GM12878 (cell line): ENCODE data around the gene GABBR2. TPM values are rescaled to one million over a fixed set of nuclear protein-coding genes. Genes with fewer than 3 reads are reported as not detected.

ENCODE experiments used
- ATAC-seq: fragments of 200-7000 bp; cut with Tn5 transposase; 3 replicates; pipeline ENCODE4 v1.9.1; 2020; ENCODE audit warnings: mild to moderate bottlenecking, moderate library complexity
- BruUV-seq: library from RNA; stranded (reverse); fragments of 400-500 nt; replicated peaks from 2 replicates; lab custom pipeline; 2021; lab: Mats Ljungman, UMichigan
- CTCF ChIA-PET: fragments of 300-600 bp; sonication (Branson Sonifier 250); formaldehyde crosslinking; extraction: SDS; loops from one replicate; lab custom pipeline; 2021; ENCODE audit warnings: inconsistent platforms; lab: Yijun Ruan, JAX
- POLR2A ChIA-PET: fragments of 350-600 bp; formaldehyde crosslinking; extraction: SDS; loops from one replicate; lab custom pipeline; 2021; ENCODE audit warnings: inconsistent platforms; lab: Charles Lee
- RAD21 ChIA-PET: fragments of 300-600 bp; sonication (Branson Sonifier 250); formaldehyde crosslinking; loops from one replicate; lab custom pipeline; 2023; ENCODE audit warnings: antibody characterized with exemption; ENCODE audit not compliant: unreplicated experiment; lab: Charles Lee
- SMC1A ChIA-PET: fragments of 300-600 bp; sonication (Branson Sonifier 250); formaldehyde crosslinking; loops from one replicate; lab custom pipeline; 2023; ENCODE audit not compliant: unreplicated experiment, uncharacterized antibody; lab: Charles Lee
- DNase-seq: peaks from one replicate; pipeline ENCODE4 v3.0.0-alpha.2; 2011; ENCODE audit warnings: low read depth, low spot score
- FAIRE-seq: peaks from 3 replicates; lab custom pipeline; 2011; peaks lifted over from hg19 to GRCh38; lab: Jason Lieb, UNC
- H2AFZ ChIP-seq: 2 replicates; pipeline ENCODE4 v1.6.0; 2011; ENCODE audit warnings: low read depth, low read length, control low read depth; ENCODE audit not compliant: control insufficient read depth
- H3K27ac ChIP-seq: 2 replicates; pipeline ENCODE4 v1.5.1; 2011; ENCODE audit warnings: control low read depth; ENCODE audit not compliant: control insufficient read depth, insufficient read depth
- H3K27me3 ChIP-seq, 2 experiments: replicated peaks in 1 of 2; 2 replicates each; pipeline versions ENCODE4 v1.6.0 to v1.6.1; 2011; ENCODE audit warnings: low read length in 1 of 2; ENCODE audit not compliant: control insufficient read depth in 2 of 2, insufficient read depth in 2 of 2
- H3K36me3 ChIP-seq, 2 experiments: 2 replicates each; pipeline ENCODE4 v1.5.1; 2011; ENCODE audit warnings: low read length in 1 of 2; ENCODE audit not compliant: control insufficient read depth in 2 of 2, insufficient read depth in 2 of 2
- H3K4me1 ChIP-seq: 2 replicates; pipeline ENCODE4 v1.6.1; 2011; ENCODE audit warnings: mild to moderate bottlenecking, low read length, moderate library complexity, mixed read lengths; ENCODE audit not compliant: control insufficient read depth, insufficient read depth
- H3K4me2 ChIP-seq: 2 replicates; pipeline ENCODE4 v1.6.0; 2011; ENCODE audit warnings: control low read depth; ENCODE audit not compliant: control insufficient read depth, insufficient read depth
- H3K4me3 ChIP-seq: fragments of 200-600 bp; sonication (generic); 2 replicates; pipeline ENCODE4 v1.5.1; 2016
- H3K79me2 ChIP-seq: 2 replicates; pipeline ENCODE4 v1.6.0; 2011; ENCODE audit warnings: low read length; ENCODE audit not compliant: control insufficient read depth, insufficient read depth
- H3K9ac ChIP-seq: 2 replicates; pipeline ENCODE4 v1.8.0; 2011; ENCODE audit warnings: low read length, control low read depth, mixed read lengths; ENCODE audit not compliant: control insufficient read depth, insufficient read depth
- H3K9me3 ChIP-seq: replicated peaks from 3 replicates; pipeline ENCODE4 v1.5.1; 2011; ENCODE audit warnings: mild to moderate bottlenecking, low read length; ENCODE audit not compliant: control insufficient read depth, insufficient read depth
- H4K20me1 ChIP-seq: 2 replicates; pipeline ENCODE4 v1.6.0; 2011; ENCODE audit not compliant: control insufficient read depth, insufficient read depth
- CBX3 ChIP-seq: fragments of 200-600 bp; sonication (generic); IDR thresholded peaks from 2 replicates; pipeline ENCODE4 v1.6.1; 2016; ENCODE audit warnings: low read depth, borderline replicate concordance
- CEBPB ChIP-seq, 2 experiments: fragments of 150-350 bp in 1 of 2; IDR thresholded peaks; 2 replicates each; pipeline ENCODE4 v1.6.1; 2012 to 2014; ENCODE audit warnings: low read depth in 2 of 2, low read length in 2 of 2, borderline replicate concordance in 1 of 2, inconsistent platforms in 1 of 2
- CEBPZ ChIP-seq: fragments of 150-350 bp; IDR thresholded peaks from 2 replicates; pipeline ENCODE4 v1.6.1; 2016; ENCODE audit warnings: low read depth, low read length
- GABPA ChIP-seq: IDR thresholded peaks from 2 replicates; pipeline ENCODE4 v1.6.1; 2014; ENCODE audit warnings: antibody characterized with exemption, low read depth, mild to moderate bottlenecking, inconsistent platforms
- HDAC2 ChIP-seq: fragments of 200-600 bp; sonication (generic); IDR thresholded peaks from 2 replicates; pipeline ENCODE4 v1.6.1; 2017
- PAX5 ChIP-seq: IDR thresholded peaks from 2 replicates; pipeline ENCODE4 v1.6.1; 2011; ENCODE audit warnings: low read depth, low read length, borderline replicate concordance
- PML ChIP-seq: IDR thresholded peaks from 2 replicates; pipeline ENCODE4 v1.6.1; 2012; ENCODE audit warnings: low read length, inconsistent platforms
- PRDM15 ChIP-seq: fragments of 450-650 bp; formaldehyde crosslinking; IDR thresholded peaks from 2 replicates; pipeline ENCODE4 v1.4.0; 2020; ENCODE audit warnings: mild to moderate bottlenecking, moderate library complexity
- RUNX3 ChIP-seq: IDR thresholded peaks from 2 replicates; pipeline ENCODE4 v1.6.1; 2012; ENCODE audit warnings: low read length, inconsistent platforms
- SMARCA5 ChIP-seq: fragments of 450-650 bp; IDR thresholded peaks from 2 replicates; pipeline ENCODE4 v1.6.1; 2017; ENCODE audit warnings: mild to moderate bottlenecking
- ZNF274 ChIP-seq: IDR thresholded peaks from one replicate; pipeline ENCODE4 v1.8.0; 2011; ENCODE audit not compliant: insufficient read length, insufficient read depth
- ZNF384 ChIP-seq: IDR thresholded peaks from 2 replicates; pipeline ENCODE4 v1.6.1; 2012; ENCODE audit warnings: low read depth, mild to moderate bottlenecking, low read length, improper control_type of control experiment, borderline replicate concordance
- WGBS: methylation state at CpG from one replicate; pipeline ENCODE4 v1.1.6; 2016; ENCODE audit warnings: low lambda C conversion rate; ENCODE audit not compliant: insufficient replicate concordance, insufficient coverage; ENCODE audit errors: missing lambda C conversion rate; 5-methylcytosine and 5-hydroxymethylcytosine counted together
- in situ Hi-C: fragments of 300-500 bp; cut with MboI; formaldehyde crosslinking; loops from 9 replicates; pipeline ENCODE4 v1.14.3; 2018; ENCODE audit warnings: mixed read lengths
- intact Hi-C: fragments of 100-400 bp; cut with micrococcal nuclease; formaldehyde crosslinking; loops from one replicate; pipeline ENCODE4 v1.14.2; 2022; ENCODE audit not compliant: unreplicated experiment
- polyA plus RNA-seq, 11 experiments: library from polyadenylated mRNA; depleted of rRNA in 4 of 11; unstranded in 6 of 11; stranded (reverse) in 5 of 11; fragments of >200 nt; fragmentation: Nextera tagmentation in 4 of 11; fragmentation: Illumina TruSeq in 1 of 11; extraction: Ambion mirVana in 4 of 11; extraction: Trizol in 1 of 11; gene quantifications; 1 replicate in 1 of 11; 2 replicates in 10 of 11; pipeline versions ENCODE4 v1.2.1 to v1.2.3, GENCODE V29; 2011 to 2016; ENCODE audit warnings: inconsistent platforms in 2 of 11, missing spikeins in 2 of 11, low read depth in 1 of 11
- total RNA-seq, 4 experiments: library from RNA; depleted of rRNA in 3 of 4; stranded (reverse); fragments of >200 nt in 3 of 4; fragmentation: Illumina TruSeq in 1 of 4; extraction: Trizol in 1 of 4; gene quantifications; 2 replicates each; pipeline versions ENCODE4 v1.2.1 to v1.2.3, GENCODE V29; 2013 to 2021
- TF ChIP-seq, protein P1 (sequence below): fragments of 450-650 bp; conservative IDR thresholded peaks from 2 replicates; pipeline ENCODE4 v1.6.1; 2017; ENCODE audit warnings: mild to moderate bottlenecking, moderate library complexity

GABBR2 gene
- total and polyA plus RNA-seq, 10 of the 15 experiments (the other 5 are each of a cell fraction or from before 2014, with no cell fraction given) = 0.02 to 2.2 (median 0.06) TPM; not detected in 2

GRCh38 chr9:98321269-98321668 lies 387.5 kb downstream of the GABBR2 start:
- no peak for TF ChIP-seq CEBPB (IDR thresholded peaks at IDR 0.05; ENCODE audit: borderline replicate concordance in 1 of 2, low read depth in 2 of 2, low read length in 2 of 2)
- no peak for TF ChIP-seq PRDM15 (CRISPR knock-in tag)
- no peak for TF ChIP-seq GABPA
- no peak for TF ChIP-seq PAX5
- no peak for TF ChIP-seq SMARCA5
- TF ChIP-seq, protein P1, sequence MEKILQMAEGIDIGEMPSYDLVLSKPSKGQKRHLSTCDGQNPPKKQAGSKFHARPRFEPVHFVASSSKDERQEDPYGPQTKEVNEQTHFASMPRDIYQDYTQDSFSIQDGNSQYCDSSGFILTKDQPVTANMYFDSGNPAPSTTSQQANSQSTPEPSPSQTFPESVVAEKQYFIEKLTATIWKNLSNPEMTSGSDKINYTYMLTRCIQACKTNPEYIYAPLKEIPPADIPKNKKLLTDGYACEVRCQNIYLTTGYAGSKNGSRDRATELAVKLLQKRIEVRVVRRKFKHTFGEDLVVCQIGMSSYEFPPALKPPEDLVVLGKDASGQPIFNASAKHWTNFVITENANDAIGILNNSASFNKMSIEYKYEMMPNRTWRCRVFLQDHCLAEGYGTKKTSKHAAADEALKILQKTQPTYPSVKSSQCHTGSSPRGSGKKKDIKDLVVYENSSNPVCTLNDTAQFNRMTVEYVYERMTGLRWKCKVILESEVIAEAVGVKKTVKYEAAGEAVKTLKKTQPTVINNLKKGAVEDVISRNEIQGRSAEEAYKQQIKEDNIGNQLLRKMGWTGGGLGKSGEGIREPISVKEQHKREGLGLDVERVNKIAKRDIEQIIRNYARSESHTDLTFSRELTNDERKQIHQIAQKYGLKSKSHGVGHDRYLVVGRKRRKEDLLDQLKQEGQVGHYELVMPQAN = no peak
- TF ChIP-seq ZNF384 = no peak
- TF ChIP-seq RUNX3 = no peak
- TF ChIP-seq PML = no peak
- TF ChIP-seq ZNF274 = no peak
- no peak for TF ChIP-seq CBX3
- TF ChIP-seq HDAC2 = no peak
- no peak for TF ChIP-seq CEBPZ
- H3K27me3 ChIP-seq = no peaks in the 10 kb centered on the region; a peak in 1 of 4 replicates
- no peaks in the 10 kb centered on the region for H4K20me1 ChIP-seq
- WGBS = 30% methylated on average over 4 of the region's 4 CpGs
- no peaks in the 10 kb centered on the region for H3K79me2 ChIP-seq
- no peak overlapping the region for H2AFZ ChIP-seq
- no peak overlapping the region for H3K9ac ChIP-seq
- H3K36me3 ChIP-seq = no peaks in the 10 kb centered on the region
- FAIRE-seq (no peak), ATAC-seq (no peak), DNase-seq (no peak)
- in situ Hi-C loops = no loop called here
- POLR2A ChIA-PET = no interaction called here
- intact Hi-C loops = no loop called here
- H3K9me3 ChIP-seq = no peaks in the 10 kb centered on the region
- H3K27ac ChIP-seq = no peak overlapping the region
- RAD21 ChIA-PET = no interaction called here
- no peaks in the 10 kb centered on the region for H3K4me1 ChIP-seq
- CTCF ChIA-PET = no interaction called here
- H3K4me2 ChIP-seq = no peak overlapping the region
- BruUV-seq = no TSS peak
- H3K4me3 ChIP-seq = no peak overlapping the region
- SMC1A ChIA-PET = no interaction called here
